NCI-H446 (cell line): ENCODE measurements around the gene FAM24B.

ENCODE experiments used
- DNase-seq, 2 experiments: peaks; one replicate each; lab custom pipeline; 2025; lab: John Stamatoyannopoulos, UW

The FAM24B gene

GRCh38 chr10:122822973-122823690 is 56.2 kb downstream of the FAM24B start:
- DNase-seq: no peak

- no peak for DNase-seq
These were observed 57.6 kb downstream of the FAM24B start for GRCh38 chr10:122821808-122822207.

DNA sequence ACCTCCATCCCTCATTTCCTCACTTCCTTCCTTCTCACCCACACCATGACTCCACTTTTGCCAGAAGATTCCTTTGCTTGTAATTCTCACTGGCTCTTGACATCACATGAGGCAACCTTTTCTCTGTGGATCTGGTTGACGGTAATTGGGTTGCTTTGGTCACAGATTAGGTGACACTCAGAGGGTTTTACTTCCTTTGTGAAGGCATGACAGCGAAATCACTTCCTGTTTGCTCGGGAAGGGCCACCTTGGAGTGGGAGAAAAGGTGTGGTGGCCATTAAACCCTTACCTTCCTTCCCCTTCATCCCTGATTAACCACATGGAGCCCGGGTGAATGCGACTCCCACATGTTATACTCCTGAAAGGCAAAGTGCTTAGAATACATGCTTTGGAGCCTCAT is 63.9 kb downstream of the FAM24B start:
- no peak for DNase-seq

- DNase-seq: no peak
These were observed 64.9 kb downstream of the FAM24B start for GRCh38 chr10:122814493-122814892.

- no peak for DNase-seq
These were observed 66.6 kb downstream of the FAM24B start for GRCh38 chr10:122812751-122813150.

- DNase-seq: no peak
These were observed 77.1 kb downstream of the FAM24B start for GRCh38 chr10:122802282-122802681.
